HG03571 (cell line): Measurements from ENCODE around the gene ZNF614.
"Not testable (repeated sequence)": the region's sequence is repeated elsewhere in the genome, so short reads cannot be mapped to it uniquely, and the experiment has no call there.

Source experiments
- ATAC-seq: cut with Tn5 transposase; IDR thresholded peaks from one replicate; pipeline ENCODE4 v1.9.1; 2021; ENCODE audit not compliant: unreplicated experiment

Gene ZNF614

DNA sequence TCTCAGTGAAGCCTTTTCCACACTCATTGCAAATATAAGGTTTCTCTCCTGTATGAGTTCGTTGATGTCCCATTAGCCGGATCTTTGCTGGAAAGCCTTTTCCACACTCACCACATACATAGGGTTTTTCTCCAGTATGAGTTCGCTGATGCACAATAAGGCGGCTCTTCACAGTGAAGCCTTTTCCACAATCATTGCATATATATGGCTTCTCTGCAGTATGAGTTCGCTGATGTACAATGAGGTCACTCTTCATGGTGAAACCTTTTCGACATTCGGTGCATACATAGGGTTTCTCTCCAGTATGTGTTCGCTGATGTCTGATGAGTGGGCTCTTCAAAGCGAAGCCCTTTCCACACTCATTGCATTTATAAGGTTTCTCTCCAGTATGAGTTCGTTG, 34.8 kb downstream of the ZNF614 start:
- ATAC-seq, result no peak

DNA sequence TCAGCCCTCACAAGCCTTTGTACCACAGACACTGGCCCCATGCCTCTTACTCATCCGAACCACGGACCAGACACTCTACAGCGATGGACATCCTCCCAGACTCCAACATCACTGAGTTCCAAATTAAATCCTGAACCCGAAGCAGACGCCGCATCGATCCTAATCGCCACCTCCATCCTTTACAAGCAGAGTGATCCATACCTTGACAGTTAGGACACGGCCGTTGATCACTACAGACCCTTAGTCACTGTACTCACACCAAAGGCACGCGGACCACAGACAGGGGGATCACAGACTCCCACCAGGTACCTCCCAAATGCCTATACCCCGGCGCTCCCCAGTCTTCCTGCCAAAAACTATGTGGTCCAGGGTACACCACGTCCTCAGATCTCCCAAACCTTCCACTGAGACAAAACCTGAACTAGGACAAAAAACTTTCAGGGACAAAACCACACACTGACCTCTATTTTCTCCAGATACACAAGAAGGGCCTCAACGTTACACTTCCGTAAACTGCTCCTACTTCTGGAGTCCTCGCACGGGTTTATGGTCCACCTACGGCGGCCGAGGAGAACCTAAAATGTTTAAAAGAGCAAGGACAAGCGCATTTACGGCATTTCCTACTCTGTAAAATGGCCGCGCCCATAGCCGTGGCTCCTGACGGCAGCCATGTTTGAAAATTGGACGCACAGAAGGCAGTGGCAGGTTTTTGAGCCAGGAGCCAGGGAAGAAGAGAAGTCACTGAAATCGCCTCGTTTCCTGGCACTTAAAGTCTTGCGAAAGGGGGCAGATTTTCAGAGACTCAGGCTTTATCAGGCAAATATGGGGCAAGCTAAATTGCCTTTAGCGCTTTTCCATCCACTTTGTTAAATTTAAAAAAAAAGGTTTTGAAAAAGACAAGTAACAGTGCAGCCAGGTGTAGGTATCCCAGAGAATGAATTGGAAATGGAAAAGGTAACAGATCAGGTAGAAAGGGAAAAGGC, 41.6 kb downstream of the ZNF614 start, which contains the start of gene ZNF350:
ZNF350 (minus strand) TSS at position 532 of the 983 bp plus-strand sequence. CDS start 12,480 bp downstream, outside the sequence.
- no peak for ATAC-seq

DNA sequence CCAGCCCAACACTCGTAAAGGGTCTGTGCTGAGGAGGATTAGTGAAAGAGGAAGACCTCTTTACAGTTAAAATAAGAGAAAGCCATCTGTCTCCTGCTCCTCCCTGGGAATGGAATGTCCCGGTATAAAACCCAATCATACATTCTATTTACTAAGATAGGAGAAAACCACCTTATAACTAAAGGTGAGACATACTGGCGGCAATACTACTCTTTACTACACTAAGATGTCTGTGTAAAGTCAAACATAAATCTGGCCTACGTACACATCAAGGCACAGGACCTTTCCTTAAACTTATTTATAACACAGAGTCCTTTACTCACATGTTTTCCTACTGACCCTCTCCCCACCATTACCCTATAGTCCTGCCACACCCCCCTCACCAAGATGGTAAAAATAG, 44.8 kb downstream of the ZNF614 start:
- ATAC-seq, result no peak

DNA sequence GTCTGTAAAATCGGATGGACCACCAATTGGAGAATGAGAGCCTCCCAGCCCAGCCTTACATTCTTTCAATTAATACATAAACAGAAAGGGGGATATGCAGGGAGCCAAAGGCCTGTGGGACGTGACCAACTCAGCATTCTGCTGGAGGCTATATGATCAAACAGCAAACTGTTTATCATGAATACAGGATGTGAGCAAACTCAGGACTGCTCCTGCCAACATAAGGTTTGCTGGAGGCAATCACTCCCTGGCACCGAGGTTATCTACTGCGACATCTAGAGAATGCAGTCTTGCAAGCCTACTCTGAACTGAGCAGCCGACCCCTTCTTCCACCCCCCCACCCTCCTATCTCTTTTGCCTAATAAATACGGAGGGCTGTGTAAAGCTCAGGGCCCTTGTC, 47.3 kb downstream of the ZNF614 start:
- ATAC-seq, result not testable (repeated sequence)

DNA sequence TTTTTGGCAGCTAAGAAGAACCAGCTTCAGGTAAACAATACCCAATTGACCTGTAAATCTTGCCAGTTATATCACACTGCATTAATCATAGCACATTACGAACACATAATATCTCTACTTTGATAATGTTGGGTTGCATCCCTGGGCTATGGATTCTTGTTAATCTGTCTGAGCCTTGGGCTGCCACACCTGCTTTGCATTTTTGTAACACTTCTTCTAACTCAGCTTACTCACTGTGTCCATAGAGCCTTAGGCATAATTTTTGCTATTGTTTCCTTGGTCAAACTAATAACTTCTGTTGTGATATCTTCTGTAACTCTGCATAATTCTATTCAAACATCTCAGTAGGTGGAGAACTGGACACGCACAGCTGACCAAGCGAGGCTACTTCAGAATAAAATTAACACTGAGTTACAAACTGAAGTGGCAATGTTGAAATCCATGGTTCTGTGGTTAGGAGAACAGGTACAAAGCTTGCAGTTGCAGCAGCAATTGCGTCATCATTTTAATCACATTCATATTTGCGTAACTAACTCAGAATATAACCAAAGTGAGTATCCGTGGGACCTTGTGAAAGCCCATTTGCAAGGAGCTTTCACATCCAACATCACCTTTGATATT, 48.0 kb downstream of the ZNF614 start:
- no peak for ATAC-seq

DNA sequence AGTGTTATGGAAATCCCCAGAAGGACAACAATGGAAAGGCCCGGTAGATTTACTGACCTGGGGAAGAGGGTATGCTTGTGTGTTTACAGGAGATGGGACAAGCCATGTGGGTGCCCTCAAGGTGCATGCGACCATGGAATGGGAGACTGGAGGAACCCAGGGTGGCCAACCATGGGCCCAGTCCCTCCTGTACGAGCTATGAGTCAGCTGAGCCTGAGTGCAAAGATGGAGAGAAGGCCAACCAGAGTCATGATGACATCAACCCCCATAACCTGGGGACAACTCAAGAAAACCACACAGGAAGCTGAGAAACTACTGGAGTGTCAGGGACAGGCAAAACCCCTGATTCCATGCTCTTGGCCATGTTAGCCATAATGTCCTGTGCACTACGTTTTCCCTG, 49.3 kb downstream of the ZNF614 start:
- no peak for ATAC-seq

DNA sequence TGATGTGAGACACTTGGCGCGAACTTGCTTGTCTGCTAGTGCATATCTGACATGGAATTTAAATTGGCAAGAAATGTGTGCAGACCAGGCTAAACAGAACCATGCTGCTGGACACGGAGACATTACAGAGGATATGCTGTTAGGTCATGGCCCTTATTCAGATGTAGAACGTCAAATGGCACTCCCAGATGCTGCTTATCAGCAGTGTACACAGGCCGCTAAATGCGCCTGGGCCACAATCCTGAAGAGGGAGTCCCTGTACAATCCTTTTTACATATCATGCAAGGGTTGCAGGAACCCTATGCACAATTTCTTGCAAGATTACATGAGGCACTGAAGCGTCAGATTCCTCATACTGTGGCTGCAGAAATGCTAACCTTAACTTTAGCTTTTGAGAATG, 50.8 kb downstream of the ZNF614 start:
- ATAC-seq, result no peak

DNA sequence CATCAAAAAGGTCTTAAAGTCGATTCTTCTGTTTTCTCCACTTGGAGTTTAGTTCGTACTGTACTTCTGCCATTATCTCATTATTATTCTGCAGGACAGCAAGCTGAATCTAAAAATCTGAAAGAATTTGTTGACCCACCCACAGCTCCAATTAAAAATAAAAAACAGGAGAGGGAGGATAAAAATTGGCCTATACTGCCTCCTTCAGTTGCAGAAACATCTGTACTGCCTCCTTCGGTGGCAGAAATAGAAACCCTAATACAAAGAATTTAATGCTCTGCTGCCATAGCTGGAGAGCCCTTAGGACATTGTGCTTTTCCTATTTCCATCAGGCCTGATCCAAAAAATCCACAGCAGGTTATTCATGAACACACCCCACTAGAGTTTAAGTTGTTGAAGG, 51.3 kb downstream of the ZNF614 start:
- ATAC-seq, result no peak

DNA sequence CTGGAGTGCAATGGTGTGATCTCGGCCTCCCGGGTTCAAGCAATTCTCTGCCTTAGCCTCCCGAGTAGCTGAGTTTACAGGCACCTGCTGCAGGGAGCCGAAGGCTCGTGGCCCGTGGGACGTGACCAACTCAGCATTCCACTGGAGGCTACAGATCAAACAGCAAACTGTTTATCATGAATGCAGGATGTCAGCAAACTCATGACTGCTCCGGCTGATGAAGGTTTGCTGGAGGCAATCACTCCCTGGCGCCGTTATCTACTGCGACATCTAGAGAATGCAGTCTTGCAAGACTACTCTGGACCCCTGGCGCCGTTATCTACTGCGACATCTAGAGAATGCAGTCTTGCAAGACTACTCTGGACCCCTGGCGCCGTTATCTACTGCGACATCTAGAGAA, 52.4 kb downstream of the ZNF614 start:
- ATAC-seq, result not testable (repeated sequence)

DNA sequence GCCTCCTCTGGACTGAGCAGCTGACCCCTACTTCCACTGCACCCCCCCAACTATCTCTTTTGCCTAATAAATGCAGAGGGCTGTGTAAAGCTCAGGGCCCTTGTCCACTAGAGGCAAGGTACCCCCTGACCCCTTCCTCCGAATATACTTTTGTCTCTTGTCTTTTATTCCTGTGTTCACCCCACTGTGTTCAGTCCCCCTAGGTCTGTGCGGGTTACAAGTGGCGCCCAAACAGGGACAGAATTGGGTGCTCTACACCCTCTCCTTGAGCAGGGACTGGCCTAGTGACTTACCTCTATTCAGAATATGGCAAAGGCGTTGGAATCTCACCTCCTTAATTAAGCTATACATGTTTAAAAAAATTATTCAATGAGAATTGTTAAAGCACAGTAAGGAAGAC, 56.6 kb downstream of the ZNF614 start:
- ATAC-seq, result no peak

DNA sequence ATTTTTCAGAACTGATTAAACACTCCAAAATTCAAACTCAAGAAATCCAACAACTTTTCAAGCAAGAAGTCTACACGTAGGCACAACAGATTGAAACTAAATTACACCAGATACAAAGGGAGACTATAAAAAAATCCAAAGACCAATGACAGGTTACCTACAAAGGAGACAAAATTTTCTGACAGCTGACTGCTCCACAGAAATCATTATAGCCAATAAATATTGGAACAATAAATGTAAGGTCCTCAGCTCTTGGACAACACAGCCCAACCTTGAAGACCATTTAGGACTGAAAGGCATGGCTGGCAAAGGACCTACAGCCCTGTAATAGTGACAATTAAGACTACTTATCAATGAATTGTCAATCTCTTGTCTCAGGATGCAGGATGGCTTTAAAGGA, 57.5 kb downstream of the ZNF614 start:
- ATAC-seq, result no peak

DNA sequence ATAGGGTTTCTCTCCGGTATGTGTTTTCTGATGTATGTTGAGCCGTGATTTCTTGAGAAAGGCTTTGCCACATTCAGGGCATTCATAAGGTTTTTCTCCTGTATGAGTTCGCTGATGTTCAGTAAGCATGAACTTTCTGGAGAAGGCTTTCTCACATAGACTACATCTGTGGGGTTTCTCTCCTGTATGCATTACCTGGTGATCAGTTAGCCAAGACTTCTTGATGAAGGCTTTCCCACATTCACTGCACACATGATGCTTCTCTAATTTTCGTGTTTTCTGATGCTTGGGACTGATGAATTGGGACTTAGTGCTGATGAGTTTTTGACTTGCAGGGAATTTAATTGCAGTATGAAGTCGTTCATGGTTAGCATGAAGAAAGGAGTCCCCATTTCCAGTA, 62.6 kb downstream of the ZNF614 start:
- no peak for ATAC-seq
